Heart left ventricle (tissue), 16 donors: Measurements from ENCODE around the gene SLC24A4. TPM values are rescaled to one million over a fixed set of nuclear protein-coding genes. Genes with fewer than 3 reads are reported as not detected.

Source experiments
- ATAC-seq, 4 donors: fragments of 200-7000 bp; cut with Tn5 transposase; one replicate each; pipeline ENCODE4 v1.9.1; 2020 to 2022; ENCODE audit warnings: moderate library complexity in 4 of 4, mild to moderate bottlenecking in 3 of 4, moderate number of reproducible peaks in 1 of 4
- DNase-seq, 5 donors: peaks; one replicate each; pipeline ENCODE4 v3.0.0-alpha.2; 2020
- H3K27ac ChIP-seq, 12 donors: fragments of 200-600 bp; sonication (generic) in 4 of 12; one replicate each; pipeline versions ENCODE4 v1.5.0 to v1.8.0; 2016 to 2022; ENCODE audit warnings: mild to moderate bottlenecking in 2 of 12
- H3K27me3 ChIP-seq, 9 donors: fragments of 200-600 bp; sonication (generic) in 2 of 9; one replicate each; pipeline versions ENCODE4 v1.5.1 to v1.8.0; 2016 to 2022; ENCODE audit warnings: mild to moderate bottlenecking in 3 of 9
- H3K36me3 ChIP-seq, 9 donors: fragments of 200-600 bp; sonication (generic) in 2 of 9; one replicate each; pipeline versions ENCODE4 v1.5.0 to v1.8.0; 2018 to 2022; ENCODE audit warnings: mild to moderate bottlenecking in 2 of 9
- H3K4me1 ChIP-seq, 12 donors: fragments of 200-600 bp; sonication (generic) in 4 of 12; one replicate each; pipeline versions ENCODE4 v1.5.0 to v1.8.0; 2016 to 2022; ENCODE audit warnings: mild to moderate bottlenecking in 3 of 12
- H3K4me3 ChIP-seq, 12 donors: fragments of 200-600 bp; sonication (generic) in 4 of 12; one replicate each; pipeline versions ENCODE4 v1.5.0 to v1.8.0; 2017 to 2022; ENCODE audit warnings: mild to moderate bottlenecking in 9 of 12, moderate library complexity in 4 of 12
- H3K9me3 ChIP-seq, 12 donors: fragments of 200-600 bp; sonication (generic) in 4 of 12; one replicate each; pipeline versions ENCODE4 v1.5.0 to v1.8.0; 2016 to 2022; ENCODE audit warnings: mild to moderate bottlenecking in 1 of 12
- POLR2A ChIP-seq, 2 donors: fragments of 450-650 bp; IDR thresholded peaks; one replicate each; pipeline ENCODE4 v1.6.1; 2017; ENCODE audit warnings: antibody characterized with exemption in 2 of 2, mild to moderate bottlenecking in 2 of 2, moderate library complexity in 2 of 2
- WGBS, 4 donors: extraction: QIAGEN DNeasy Blood & Tissue Kit in 2 of 4; methylation state at CpG; one replicate each; pipeline versions ENCODE4 v1.1.5 to v1.1.7; 2013 to 2018; 5-methylcytosine and 5-hydroxymethylcytosine counted together
- intact Hi-C, 10 donors: fragments of 100-400 bp; cut with DNase I; formaldehyde crosslinking; loops; one replicate each; pipeline versions ENCODE4 v1.11.1 to v1.14.2; 2022
- polyA plus RNA-seq, 2 donors: library from polyadenylated mRNA; stranded (reverse); fragments of 200-250 nt; gene quantifications; one replicate each; pipeline ENCODE4 v1.2.3, GENCODE V29; 2013
- total RNA-seq, 9 donors: library from RNA; depleted of rRNA in 2 of 9; stranded (reverse); fragments of >200 nt in 2 of 9; fragmentation: NEBNext Ultra II Directional in 3 of 9; extraction: Animal tissue kit (Norgen Biotek cat#: 25700) in 3 of 9; gene quantifications; one replicate each; pipeline versions ENCODE4 v1.1.0 to v1.2.4, GENCODE V29; 2016 to 2023
- TF ChIP-seq, protein P1 (sequence below), 12 donors: fragments of 200-600 bp; sonication (generic) in 4 of 12; IDR thresholded peaks; one replicate each; pipeline versions ENCODE4 v1.5.0 to v1.8.0; 2018 to 2022; ENCODE audit warnings: antibody characterized with exemption in 12 of 12, mild to moderate bottlenecking in 5 of 12
- donor health status: ischemic (EF 13 %, LVEDD 7.1; RV severe dilation, severe dysfunction).
- donor health status: healthy with polysubstance abuse.
- donor health status: DM: no; HTN: yes; CAD: no.
- donor health status: DM: no; HTN: no; CAD: no.
- donor health status: ischemic (EF 25% LVEDD 6.9; RV normal size, moderate dysfunction).
- donor health status: ischemic (EF 25% LVEDD 5.7; RV mildly dilated, moderate dysfunction).
- donor health status: healthy.
- donor health status: DM: yes; HTN: yes; CAD: no.
- donor health status: ischemic (EF 35%, LVEDD 5.7; RV mildly dilated, moderate dysfunction).
- donor health status: nonischemic (EF 11% LVEDD 7.7; RV severe dilation, severe dysfunction).
- donor health status: DM: yes; HTN: yes; CAD: no.
- donor health status: PGD.
- donor health status: ischemic (EF 29% LVEDD 5.4; RV normal size, mild dysfunction).
- donor health status: nonischemic (EF 23%, LVEDD 6.1; RV moderate dilation, normal function).

The SLC24A4 gene
- total and polyA plus RNA-seq, 11 donors: 0.05 to 1.6 (median 0.23) TPM

DNA sequence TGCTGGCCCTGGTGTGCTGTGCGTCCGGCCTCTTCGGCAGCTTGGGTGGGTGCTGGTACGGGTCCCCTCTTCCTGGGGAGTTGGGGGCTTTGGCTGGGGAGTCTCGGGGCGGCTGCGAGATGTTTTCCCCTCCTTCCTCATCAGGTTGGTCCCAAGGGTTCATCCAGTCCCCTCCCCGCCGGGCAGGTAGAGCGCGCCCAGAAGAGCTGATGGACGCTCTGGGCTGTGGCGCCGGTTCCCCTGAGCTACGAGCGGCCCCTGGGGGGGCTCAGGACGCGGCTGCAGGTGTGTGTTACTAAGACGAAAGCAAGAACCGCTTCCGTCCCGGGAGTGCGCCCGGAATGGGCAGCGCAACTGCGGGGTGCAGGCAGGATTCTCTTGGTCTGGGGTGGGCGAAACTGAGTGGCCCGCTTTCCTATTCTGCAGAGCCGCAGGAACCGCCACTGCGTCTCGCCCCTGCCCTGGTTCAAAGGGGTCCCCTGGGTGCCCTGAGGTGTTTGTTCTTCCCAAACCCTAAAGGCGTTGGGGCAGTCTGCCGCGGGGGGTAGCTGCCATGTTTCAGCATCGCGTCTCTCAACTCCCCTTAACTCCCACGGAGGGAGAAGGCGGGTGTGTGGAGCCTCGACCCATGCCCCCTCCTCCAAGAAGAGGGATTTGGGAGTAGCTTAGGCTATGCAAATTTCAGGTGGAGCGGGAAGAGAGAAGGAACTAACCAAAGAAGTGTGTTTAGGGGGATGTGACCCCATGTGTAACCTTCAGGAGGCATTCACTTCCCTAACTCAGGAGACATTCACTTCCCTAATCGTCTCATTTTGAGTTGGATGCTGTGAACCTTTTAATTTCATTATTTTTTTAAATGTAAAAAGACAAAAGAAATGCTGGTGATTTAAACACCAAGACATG is 1.2 kb downstream of the SLC24A4 start:
- peak in 1 of 4 donors; percentile 14 for ATAC-seq
- Histone ChIP-seq H3K4me1 (peaks cover 0 to 18% (median 8%) of the 10 kb centered on the region in 12 donors), H3K36me3 (no peaks in the 10 kb centered on the region), H3K27me3 (peaks cover 29 to 79% (median 50%) of the 10 kb centered on the region in 9 donors), H3K4me3 (peak overlapping the region in 10 of 12 donors; percentile 14 to 54 (median 48)), H3K9me3 (no peaks in the 10 kb centered on the region), H3K27ac (no peak overlapping the region)
- intact Hi-C loops: no loop called here
- DNase-seq: no peak
- TF ChIP-seq, protein P1, sequence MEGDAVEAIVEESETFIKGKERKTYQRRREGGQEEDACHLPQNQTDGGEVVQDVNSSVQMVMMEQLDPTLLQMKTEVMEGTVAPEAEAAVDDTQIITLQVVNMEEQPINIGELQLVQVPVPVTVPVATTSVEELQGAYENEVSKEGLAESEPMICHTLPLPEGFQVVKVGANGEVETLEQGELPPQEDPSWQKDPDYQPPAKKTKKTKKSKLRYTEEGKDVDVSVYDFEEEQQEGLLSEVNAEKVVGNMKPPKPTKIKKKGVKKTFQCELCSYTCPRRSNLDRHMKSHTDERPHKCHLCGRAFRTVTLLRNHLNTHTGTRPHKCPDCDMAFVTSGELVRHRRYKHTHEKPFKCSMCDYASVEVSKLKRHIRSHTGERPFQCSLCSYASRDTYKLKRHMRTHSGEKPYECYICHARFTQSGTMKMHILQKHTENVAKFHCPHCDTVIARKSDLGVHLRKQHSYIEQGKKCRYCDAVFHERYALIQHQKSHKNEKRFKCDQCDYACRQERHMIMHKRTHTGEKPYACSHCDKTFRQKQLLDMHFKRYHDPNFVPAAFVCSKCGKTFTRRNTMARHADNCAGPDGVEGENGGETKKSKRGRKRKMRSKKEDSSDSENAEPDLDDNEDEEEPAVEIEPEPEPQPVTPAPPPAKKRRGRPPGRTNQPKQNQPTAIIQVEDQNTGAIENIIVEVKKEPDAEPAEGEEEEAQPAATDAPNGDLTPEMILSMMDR (IDR thresholded peaks at IDR 0.05): no peak
- no peak for TF ChIP-seq POLR2A (IDR thresholded peaks at IDR 0.05)
- WGBS, 4 donors: 5 to 9% (median 6%) methylated on average over 26 to 42 of the region's 42 CpGs

DNA sequence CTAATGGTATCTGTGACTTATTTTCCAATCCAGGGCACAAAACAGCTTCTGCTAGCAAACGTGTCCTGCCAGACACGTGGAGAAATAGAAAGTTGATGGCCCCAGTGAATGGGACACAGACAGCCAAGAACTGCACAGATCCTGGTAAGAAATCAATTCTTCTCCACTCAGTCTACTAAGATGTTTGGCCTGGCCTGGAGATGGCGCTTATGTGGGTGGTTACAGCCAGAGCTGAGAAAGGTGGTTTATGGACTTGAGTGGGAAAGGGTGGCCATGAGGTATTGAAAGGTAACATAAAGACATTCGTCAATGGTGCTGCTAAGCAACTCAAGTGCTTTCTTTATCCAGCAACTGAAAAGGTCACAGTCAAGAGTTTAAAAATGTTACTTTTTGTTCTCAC is 2.9 kb downstream of the SLC24A4 start:
- WGBS, 4 donors: 55 to 66% (median 60%) methylated on average over 4 of the region's 4 CpGs
- peaks cover 29 to 65% (median 48%) of the 10 kb centered on the region in 9 donors for H3K27me3 ChIP-seq
- no peak for ATAC-seq

DNA sequence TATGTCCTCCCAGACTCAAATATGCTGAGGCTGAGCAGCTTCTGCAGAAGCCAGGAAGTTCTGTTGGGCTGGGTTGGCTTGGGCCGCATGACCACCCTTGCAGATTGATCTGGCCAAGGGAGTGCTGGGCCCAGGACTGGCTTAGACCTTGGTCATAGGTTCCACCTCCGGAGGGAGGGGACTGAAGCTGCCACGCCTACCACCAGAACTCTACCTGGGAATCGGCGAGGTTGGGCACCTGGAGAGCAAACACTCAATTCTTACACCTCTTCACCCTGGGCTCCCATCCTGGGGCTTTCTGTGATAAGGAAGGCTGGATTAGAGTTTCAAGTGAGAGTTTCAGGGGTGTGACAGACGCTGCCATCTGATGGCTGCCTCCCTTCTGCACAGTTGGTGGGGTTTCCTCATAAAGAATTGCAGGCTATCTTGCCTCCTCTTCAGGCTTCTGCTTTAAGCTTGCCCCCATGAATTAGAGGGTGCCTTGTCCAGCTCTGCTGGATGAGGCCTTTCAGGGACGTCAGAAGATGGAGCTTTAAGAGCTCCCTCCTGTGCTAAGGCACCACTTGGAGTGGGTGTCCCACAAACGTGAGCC is 5.8 kb downstream of the SLC24A4 start:
- peaks cover 7 to 35% (median 23%) of the 10 kb centered on the region in 9 donors for H3K27me3 ChIP-seq
- no peak for TF ChIP-seq POLR2A (IDR thresholded peaks at IDR 0.05)
- TF ChIP-seq, protein P1 (IDR thresholded peaks at IDR 0.05): no peak
- H3K9me3 ChIP-seq: no peaks in the 10 kb centered on the region
- no peaks in the 10 kb centered on the region for H3K36me3 ChIP-seq
- 69 to 83% (median 77%) methylated on average over 7 to 8 of the region's 8 CpGs for WGBS, 4 donors
- DNase-seq (no peak), ATAC-seq (no peak)
- H3K4me3 ChIP-seq: no peak overlapping the region
- H3K4me1 ChIP-seq: peaks cover 0 to 7% (median 4%) of the 10 kb centered on the region in 12 donors
- H3K27ac ChIP-seq: no peak overlapping the region
- intact Hi-C loops: no loop called here

More for the DNA sequence above, 2.9 kb downstream of the SLC24A4 start:
- TF ChIP-seq, protein P1 (IDR thresholded peaks at IDR 0.05): no peak
- no peak for TF ChIP-seq POLR2A (IDR thresholded peaks at IDR 0.05)
- H3K36me3 ChIP-seq: no peaks in the 10 kb centered on the region
- DNase-seq: no peak
- peaks cover 0 to 18% (median 8%) of the 10 kb centered on the region in 12 donors for H3K4me1 ChIP-seq
- H3K4me3 ChIP-seq: no peak overlapping the region
- no peak overlapping the region for H3K27ac ChIP-seq
- H3K9me3 ChIP-seq: no peaks in the 10 kb centered on the region
- intact Hi-C loops: no loop called here

DNA sequence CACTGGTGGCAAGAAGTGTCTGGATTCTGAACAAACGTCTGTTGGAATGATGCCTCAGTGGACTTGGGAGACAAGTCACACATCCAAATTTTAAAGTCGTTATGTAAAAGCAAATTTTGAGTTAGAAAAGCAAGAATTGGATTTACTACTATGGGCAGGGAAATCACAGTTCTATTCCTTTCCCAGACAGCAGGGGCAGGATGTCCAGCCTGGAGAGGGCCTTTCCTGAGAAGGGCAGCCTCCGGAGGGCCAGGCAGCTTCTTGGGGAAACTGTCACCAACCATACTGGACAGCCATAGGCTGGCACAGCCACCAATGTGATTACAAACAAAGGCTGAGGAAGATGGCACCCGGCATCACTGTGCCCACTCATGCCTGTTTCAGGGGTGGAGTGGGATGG is 11.1 kb downstream of the SLC24A4 start:
- Histone ChIP-seq H3K4me1 (no peaks in the 10 kb centered on the region), H3K27ac (no peak overlapping the region), H3K4me3 (no peak overlapping the region), H3K27me3 (peaks cover 0 to 7% (median 0%) of the 10 kb centered on the region in 9 donors), H3K9me3 (no peaks in the 10 kb centered on the region), H3K36me3 (no peaks in the 10 kb centered on the region)
- TF ChIP-seq, protein P1 (IDR thresholded peaks at IDR 0.05): no peak
- TF ChIP-seq POLR2A (IDR thresholded peaks at IDR 0.05): no peak
- ATAC-seq (no peak), DNase-seq (no peak)
- 72 to 82% (median 76%) methylated on average over 4 of the region's 4 CpGs for WGBS, 4 donors
- intact Hi-C loops: no loop called here
